GM12873 (cell line): ENCODE data around the gene CAMK2D.
A peak's percentile ranks its signal among the peaks of the same experiment; 100 is the strongest.

Experiments used
- CTCF ChIP-seq: IDR thresholded peaks from 2 replicates; pipeline ENCODE4 v1.5.1; 2012; ENCODE audit warnings: low read depth, mild to moderate bottlenecking, moderate library complexity, low read length, control low read depth; ENCODE audit not compliant: insufficient read depth; ENCODE audit errors: missing control alignments

Gene CAMK2D

DNA sequence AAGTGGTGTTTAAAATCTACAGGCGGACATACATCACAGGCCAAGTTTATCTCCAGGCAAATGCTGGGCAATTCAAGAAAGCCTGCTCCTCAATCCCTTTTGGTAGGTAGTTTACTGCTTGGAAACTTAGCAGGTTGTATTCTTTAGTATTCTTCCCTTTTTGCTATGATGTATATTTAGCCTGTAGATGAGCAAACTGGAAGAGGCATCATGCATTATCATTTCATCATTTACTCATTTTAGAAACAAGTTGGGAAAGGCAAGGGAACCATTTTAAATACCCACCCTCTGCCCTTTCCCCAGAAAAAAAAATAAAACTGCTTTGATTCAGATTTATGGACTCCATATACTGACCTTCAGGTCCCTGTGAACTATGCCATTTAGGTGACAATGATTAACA, 213.2 kb downstream of the CAMK2D start:
- no peak for TF ChIP-seq CTCF

GRCh38 chr4:113547487-113548042, 214.0 kb downstream of the CAMK2D start:
- peak; percentile 99 for TF ChIP-seq CTCF

- TF ChIP-seq CTCF = no peak
Measured at GRCh38 chr4:113541933-113542332, 219.6 kb downstream of the CAMK2D start.

GRCh38 chr4:113540859-113541258, 220.7 kb downstream of the CAMK2D start:
- TF ChIP-seq CTCF = no peak

DNA sequence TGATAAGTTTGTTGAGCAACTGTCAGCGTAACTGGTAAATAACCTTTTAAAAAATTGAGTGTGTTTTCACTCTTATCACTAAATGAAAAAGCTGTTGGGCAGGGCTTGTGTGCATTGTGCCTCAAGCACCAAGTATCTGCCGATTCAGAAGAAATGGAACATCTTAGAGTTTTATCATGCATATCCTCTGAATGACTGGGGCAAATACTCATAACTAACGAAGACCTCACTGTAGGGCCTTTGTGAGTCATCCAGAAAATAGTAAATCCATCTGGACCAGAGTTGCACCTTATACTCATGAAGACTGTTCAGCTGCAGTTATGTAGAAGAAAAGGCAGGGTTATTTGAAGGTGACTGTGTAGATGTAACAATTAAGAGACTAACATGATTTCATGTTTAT, 222.1 kb downstream of the CAMK2D start:
- no peak for TF ChIP-seq CTCF

DNA sequence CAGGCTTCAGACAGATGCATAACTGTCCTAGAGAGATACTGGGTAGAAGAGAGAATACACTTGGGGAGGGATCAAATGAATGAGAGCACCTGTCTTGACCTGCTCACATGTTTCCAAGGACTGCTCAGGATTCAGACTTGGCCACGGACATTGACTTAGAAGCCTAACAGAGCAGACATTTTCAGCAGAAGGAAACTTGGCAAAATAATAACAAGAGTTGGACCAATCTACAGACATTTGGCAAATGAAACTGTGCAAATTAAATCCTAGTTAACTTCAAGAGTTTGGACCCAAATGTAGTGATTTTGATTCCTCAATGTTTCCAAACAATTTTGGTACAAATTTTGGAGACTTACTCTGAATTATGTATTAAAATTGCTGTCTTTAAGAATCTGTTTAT, 223.9 kb downstream of the CAMK2D start:
- TF ChIP-seq CTCF = no peak

DNA sequence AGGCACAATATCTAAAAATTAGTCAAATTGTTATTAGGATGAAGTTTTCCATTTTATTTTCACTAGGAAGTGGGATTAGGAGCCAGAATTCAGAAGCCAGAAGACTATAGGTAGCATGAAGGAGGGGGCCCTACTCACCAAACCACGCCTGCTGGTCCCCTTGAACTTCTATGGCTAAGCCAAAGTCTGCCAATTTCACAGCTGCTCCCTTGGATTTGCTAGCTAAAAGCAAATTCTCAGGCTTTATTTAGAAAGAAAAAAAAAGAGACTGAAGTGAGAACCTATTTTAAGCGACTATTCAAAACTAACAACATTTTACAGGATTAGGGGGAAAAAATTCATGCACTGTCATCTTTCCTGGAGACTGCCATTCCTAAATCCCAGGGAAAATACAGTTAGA, 224.3 kb downstream of the CAMK2D start:
- TF ChIP-seq CTCF = no peak
